Articular chondrocyte of knee joint (primary cell): Measurements from ENCODE around the gene CCM2L. TPM values are rescaled to one million over a fixed set of nuclear protein-coding genes. Genes with fewer than 3 reads are reported as not detected.

Source experiments
- small RNA-seq: library from RNA; depleted of rRNA; stranded (forward); fragments of <200 nt; gene quantifications from one replicate; pipeline ENCODE3, GENCODE V24; 2012
- total RNA-seq: library from RNA; depleted of rRNA; stranded (reverse); fragments of >200 nt; gene quantifications from 2 replicates; pipeline ENCODE4 v1.2.3, GENCODE V29; 2012

CCM2L gene
- not detected in 2 replicates for total RNA-seq

DNA sequence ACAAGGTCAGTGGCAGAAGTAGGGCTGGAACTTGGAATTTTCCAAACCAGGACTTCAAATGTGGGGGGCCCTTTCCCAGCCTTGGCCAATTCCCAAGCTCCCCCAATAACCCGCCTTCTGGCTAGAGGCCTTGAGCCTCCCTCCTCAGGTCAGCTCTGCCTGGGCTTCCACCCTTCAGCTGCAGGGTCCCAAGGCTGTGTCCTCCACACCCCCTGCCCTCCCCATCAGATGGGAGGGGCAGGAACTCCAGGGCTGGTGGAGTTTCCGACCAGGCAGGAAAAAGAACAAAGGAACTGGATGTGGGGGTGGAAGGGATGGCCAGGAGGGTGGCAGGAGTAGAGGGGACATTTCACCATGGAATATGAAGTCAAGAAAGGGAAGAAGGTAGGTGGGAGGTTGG, at the start of gene CCM2L:
Gene CCM2L (plus strand): TSS at position 338 of the 400 bp plus-strand sequence. CDS start 17 bp downstream, at position 355.

GRCh38 chr20:31967830-31968249, 42.4 kb upstream of the CCM2L start, which contains the start of gene XKR7:
Gene XKR7 (plus strand): TSS chr20:31968151. CDS start chr20:31968176, 25 bp downstream.

DNA sequence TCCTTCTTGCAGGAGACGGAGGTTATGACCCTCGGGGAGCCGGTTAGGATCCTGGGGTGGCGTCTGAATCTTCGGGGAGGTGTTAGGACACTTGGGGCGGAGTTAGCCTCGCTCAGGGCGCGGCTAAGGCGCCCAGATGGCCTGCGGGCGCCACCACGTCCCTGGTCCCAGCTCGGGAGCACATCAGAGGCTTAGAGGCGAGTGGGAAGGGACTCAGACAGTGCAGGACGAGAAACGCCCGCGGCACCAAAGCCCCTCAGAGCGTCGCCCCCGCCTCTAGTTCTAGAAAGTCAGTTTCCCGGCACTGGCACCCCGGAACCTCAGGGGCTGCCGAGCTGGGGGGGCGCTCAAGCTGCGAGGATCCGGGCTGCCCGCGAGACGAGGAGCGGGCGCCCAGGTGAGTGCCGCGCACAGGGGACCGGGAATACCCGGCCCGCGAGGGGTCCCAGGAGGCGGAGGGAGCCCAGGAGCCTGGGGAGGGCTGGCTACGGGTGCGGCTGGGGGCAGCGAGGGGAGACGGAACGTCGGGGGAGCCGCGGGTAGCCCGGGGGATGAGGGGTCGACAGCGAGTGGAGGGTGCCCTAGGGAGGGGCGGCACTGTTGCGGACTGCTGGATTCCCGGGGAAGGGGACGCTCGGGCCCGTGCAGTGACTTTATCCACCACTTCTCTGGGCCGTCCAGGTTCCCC, 42.0 kb downstream of the CCM2L start, which contains the start of gene HCK:
Gene HCK (plus strand): TSS at position 153 of the 688 bp plus-strand sequence.

Small RNA genes within 50 kb of the gene (small RNA-seq; reads per million reads assigned to genes)
- not detected for gene RNA5SP481
- gene RNA5SP482: not detected

Other genes with a start within 250 kb of the CCM2L start
- gene MYLK2, start 191.1 kb upstream of the CCM2L start, total RNA-seq: 0.11 and 0.13 TPM in 2 replicates
- not detected in 2 replicates for gene FOXS1, start 164.8 kb upstream of the CCM2L start, total RNA-seq
- 1.5 and 1.6 TPM in 2 replicates for gene DUSP15, start 139.9 kb upstream of the CCM2L start, total RNA-seq
- gene TTLL9, start 139.8 kb upstream of the CCM2L start, total RNA-seq: 0.11 and 0.26 TPM in 2 replicates
- gene PDRG1, start 58.4 kb upstream of the CCM2L start, total RNA-seq: 3.1 and 3.4 TPM in 2 replicates
- gene XKR7, start 42.3 kb upstream of the CCM2L start, total RNA-seq: not detected in 2 replicates
- 0.11 TPM in 1 of 2 replicates, not detected in the other for gene HCK, start 41.8 kb downstream of the CCM2L start, total RNA-seq
- gene TM9SF4, start 99.3 kb downstream of the CCM2L start, total RNA-seq: 46.8 and 48.2 TPM in 2 replicates
- 2.4 and 2.6 TPM in 2 replicates for gene PLAGL2, start 197.3 kb downstream of the CCM2L start, total RNA-seq
- gene POFUT1, start 197.4 kb downstream of the CCM2L start, total RNA-seq: 47.6 and 49.4 TPM in 2 replicates